Smooth muscle cell (in vitro differentiated cells): Measurements from ENCODE around the gene NDFIP2. TPM values are rescaled to one million over a fixed set of nuclear protein-coding genes. Genes with fewer than 3 reads are reported as not detected.
"Not testable (repeated sequence)": the region's sequence is repeated elsewhere in the genome, so short reads cannot be mapped to it uniquely, and the experiment has no call there.

Source experiments
- DNase-seq: peaks from one replicate; lab custom pipeline; 2025; ENCODE audit not compliant: unreplicated experiment; lab: John Stamatoyannopoulos, UW
- H2AFZ ChIP-seq: fragments of 200-600 bp; sonication (generic); 2 replicates; pipeline ENCODE4 v1.6.0; 2016; ENCODE audit warnings: antibody characterized with exemption, low read depth, mild to moderate bottlenecking
- H3F3A ChIP-seq: fragments of 200-600 bp; sonication (generic); 2 replicates; pipeline ENCODE4 v1.6.0; 2017; ENCODE audit warnings: antibody characterized with exemption, low read depth
- H3K27ac ChIP-seq: fragments of 200-600 bp; sonication (generic); 2 replicates; pipeline ENCODE4 v1.5.1; 2016; ENCODE audit warnings: low read depth, mild to moderate bottlenecking
- H3K27me3 ChIP-seq: fragments of 200-600 bp; sonication (generic); 2 replicates; pipeline ENCODE4 v1.6.1; 2016; ENCODE audit warnings: low read depth, mild to moderate bottlenecking
- H3K36me3 ChIP-seq: fragments of 200-600 bp; sonication (generic); 2 replicates; pipeline ENCODE4 v1.5.1; 2016; ENCODE audit warnings: low read depth
- H3K4me1 ChIP-seq: fragments of 200-600 bp; sonication (generic); 2 replicates; pipeline ENCODE4 v1.5.1; 2016; ENCODE audit warnings: low read depth
- H3K4me2 ChIP-seq: fragments of 200-600 bp; sonication (generic); 2 replicates; pipeline ENCODE4 v1.6.0; 2016; ENCODE audit warnings: mild to moderate bottlenecking
- H3K4me3 ChIP-seq: fragments of 200-600 bp; sonication (generic); 2 replicates; pipeline ENCODE4 v1.5.1; 2016; ENCODE audit warnings: mild to moderate bottlenecking
- H3K79me2 ChIP-seq: fragments of 200-600 bp; sonication (generic); 2 replicates; pipeline ENCODE4 v1.6.0; 2016; ENCODE audit warnings: low read depth, mild to moderate bottlenecking
- H3K9ac ChIP-seq: fragments of 200-600 bp; sonication (generic); 2 replicates; pipeline ENCODE4 v1.6.0; 2016; ENCODE audit warnings: low read depth
- H3K9me3 ChIP-seq: fragments of 200-600 bp; sonication (generic); replicated peaks from 2 replicates; pipeline ENCODE4 v1.5.1; 2016; ENCODE audit warnings: low read depth
- H4K20me1 ChIP-seq: fragments of 200-600 bp; sonication (generic); 2 replicates; pipeline ENCODE4 v1.6.0; 2016; ENCODE audit warnings: low read depth
- WGBS: methylation state at CpG from one replicate; pipeline ENCODE4 v1.1.7; 2016; ENCODE audit warnings: low lambda C conversion rate; 5-methylcytosine and 5-hydroxymethylcytosine counted together
- polyA plus RNA-seq: library from polyadenylated mRNA; unstranded; fragments of >200 nt; fragmentation: Nextera tagmentation; extraction: Ambion mirVana; gene quantifications from 2 replicates; pipeline ENCODE4 v1.2.1, GENCODE V29; 2016
- total RNA-seq: library from RNA; depleted of rRNA; stranded (reverse); fragments of >200 nt; gene quantifications from 2 replicates; pipeline ENCODE4 v1.2.3, GENCODE V29; 2014
- TF ChIP-seq, protein P1 (sequence below): fragments of 200-600 bp; sonication (generic); IDR thresholded peaks from 2 replicates; pipeline ENCODE4 v1.5.1; 2017; ENCODE audit warnings: borderline replicate concordance, mild to moderate bottlenecking, antibody characterized with exemption; ENCODE audit not compliant: insufficient read depth, poor library complexity, severe bottlenecking

NDFIP2 gene
- total and polyA plus RNA-seq, 2 experiments from 2014 or later = 34.0 to 75.6 TPM

DNA sequence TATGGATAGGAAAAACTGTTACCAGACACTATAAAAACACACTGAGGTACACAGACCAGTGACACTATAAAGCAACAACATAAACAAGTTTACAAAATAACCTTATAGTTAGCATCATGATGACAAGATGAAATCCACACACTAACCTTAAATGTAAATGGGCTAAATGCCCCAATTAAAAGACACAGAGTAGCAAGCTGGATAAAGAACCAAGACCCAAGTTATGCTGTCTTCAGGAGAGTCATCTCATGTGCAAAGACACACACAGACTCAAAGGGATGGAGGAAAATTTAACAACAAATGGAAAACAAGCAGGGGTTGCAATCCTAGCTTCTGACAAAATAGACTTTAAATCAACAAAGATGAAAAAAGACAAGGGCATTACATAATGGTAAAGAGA, 81.6 kb downstream of the NDFIP2 start:
- no peak overlapping the region for H3K4me3 ChIP-seq
- no peaks in the 10 kb centered on the region for H3K4me1 ChIP-seq
- H3K27me3 ChIP-seq = no peaks in the 10 kb centered on the region
- no peak for DNase-seq
- H3F3A ChIP-seq = no peaks in the 10 kb centered on the region
- H3K4me2 ChIP-seq = no peak overlapping the region
- H3K27ac ChIP-seq = no peak overlapping the region
- H3K9me3 ChIP-seq = peaks cover 8% of the 10 kb centered on the region
- H4K20me1 ChIP-seq = no peaks in the 10 kb centered on the region
- H3K79me2 ChIP-seq = no peaks in the 10 kb centered on the region
- H2AFZ ChIP-seq = no peak overlapping the region
- no peak overlapping the region for H3K9ac ChIP-seq
- TF ChIP-seq, protein P1, sequence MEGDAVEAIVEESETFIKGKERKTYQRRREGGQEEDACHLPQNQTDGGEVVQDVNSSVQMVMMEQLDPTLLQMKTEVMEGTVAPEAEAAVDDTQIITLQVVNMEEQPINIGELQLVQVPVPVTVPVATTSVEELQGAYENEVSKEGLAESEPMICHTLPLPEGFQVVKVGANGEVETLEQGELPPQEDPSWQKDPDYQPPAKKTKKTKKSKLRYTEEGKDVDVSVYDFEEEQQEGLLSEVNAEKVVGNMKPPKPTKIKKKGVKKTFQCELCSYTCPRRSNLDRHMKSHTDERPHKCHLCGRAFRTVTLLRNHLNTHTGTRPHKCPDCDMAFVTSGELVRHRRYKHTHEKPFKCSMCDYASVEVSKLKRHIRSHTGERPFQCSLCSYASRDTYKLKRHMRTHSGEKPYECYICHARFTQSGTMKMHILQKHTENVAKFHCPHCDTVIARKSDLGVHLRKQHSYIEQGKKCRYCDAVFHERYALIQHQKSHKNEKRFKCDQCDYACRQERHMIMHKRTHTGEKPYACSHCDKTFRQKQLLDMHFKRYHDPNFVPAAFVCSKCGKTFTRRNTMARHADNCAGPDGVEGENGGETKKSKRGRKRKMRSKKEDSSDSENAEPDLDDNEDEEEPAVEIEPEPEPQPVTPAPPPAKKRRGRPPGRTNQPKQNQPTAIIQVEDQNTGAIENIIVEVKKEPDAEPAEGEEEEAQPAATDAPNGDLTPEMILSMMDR = no peak
- no peaks in the 10 kb centered on the region for H3K36me3 ChIP-seq

DNA sequence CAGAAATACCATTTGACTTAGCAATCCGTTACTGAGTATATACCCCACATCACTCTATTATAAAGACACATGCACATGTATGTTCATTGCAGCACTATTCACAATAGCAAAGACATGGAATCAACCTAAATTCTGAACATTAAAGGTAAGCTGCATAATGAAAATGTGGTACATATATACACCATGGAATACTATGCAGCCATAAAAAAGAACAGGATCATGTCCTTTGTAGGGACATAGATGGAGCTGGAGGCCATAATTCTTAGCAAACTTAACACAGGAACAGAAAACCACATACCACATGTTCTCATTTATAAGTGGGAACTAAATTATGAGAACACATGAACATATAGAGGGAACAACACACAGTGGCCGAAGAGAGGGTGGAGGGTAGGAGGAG, 85.2 kb downstream of the NDFIP2 start:
- H3K79me2 ChIP-seq = no peaks in the 10 kb centered on the region
- H3K9ac ChIP-seq = no peak overlapping the region
- no peaks in the 10 kb centered on the region for H3F3A ChIP-seq
- H3K36me3 ChIP-seq = no peaks in the 10 kb centered on the region
- H3K4me1 ChIP-seq = no peaks in the 10 kb centered on the region
- H2AFZ ChIP-seq = no peak overlapping the region
- H3K9me3 ChIP-seq = peaks cover 8% of the 10 kb centered on the region
- no peak overlapping the region for H3K4me3 ChIP-seq
- no peaks in the 10 kb centered on the region for H4K20me1 ChIP-seq
- DNase-seq = no peak
- TF ChIP-seq, protein P1 = no peak
- no peak overlapping the region for H3K27ac ChIP-seq
- WGBS = 97% methylated on average over 2 of the region's 2 CpGs
- H3K27me3 ChIP-seq = no peaks in the 10 kb centered on the region
- no peak overlapping the region for H3K4me2 ChIP-seq

DNA sequence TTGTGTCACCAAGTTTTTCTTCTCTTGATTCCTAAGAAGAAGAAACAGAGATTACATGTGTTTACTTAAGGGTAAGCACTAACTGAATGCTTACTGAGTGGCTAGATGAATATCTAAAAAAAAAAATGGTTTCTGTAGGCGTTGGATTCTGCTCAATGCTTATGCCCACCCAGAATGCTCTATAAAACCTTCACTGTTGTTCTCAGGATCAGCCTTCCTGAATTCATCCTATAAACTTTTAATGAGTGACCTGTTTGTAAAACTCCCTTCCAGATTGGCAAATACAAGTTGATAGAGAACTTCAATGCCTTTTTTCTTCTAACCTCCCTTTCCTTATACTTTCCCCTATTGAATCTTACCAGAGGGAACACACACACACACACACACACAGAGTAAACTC, 90.2 kb downstream of the NDFIP2 start:
- 11% methylated on average over 1 of the region's 1 CpG for WGBS
- Histone ChIP-seq H3K9ac (no peak overlapping the region), H3K4me3 (no peak overlapping the region), H3K36me3 (no peaks in the 10 kb centered on the region), H3K27me3 (no peaks in the 10 kb centered on the region), H3K27ac (no peak overlapping the region), H3K9me3 (no peaks in the 10 kb centered on the region), H2AFZ (no peak overlapping the region), H3K79me2 (no peaks in the 10 kb centered on the region), H3K4me2 (peak overlapping the region; percentile 4), H3K4me1 (no peaks in the 10 kb centered on the region), H3F3A (no peaks in the 10 kb centered on the region), H4K20me1 (no peaks in the 10 kb centered on the region)
- TF ChIP-seq, protein P1 = no peak
- no peak for DNase-seq

DNA sequence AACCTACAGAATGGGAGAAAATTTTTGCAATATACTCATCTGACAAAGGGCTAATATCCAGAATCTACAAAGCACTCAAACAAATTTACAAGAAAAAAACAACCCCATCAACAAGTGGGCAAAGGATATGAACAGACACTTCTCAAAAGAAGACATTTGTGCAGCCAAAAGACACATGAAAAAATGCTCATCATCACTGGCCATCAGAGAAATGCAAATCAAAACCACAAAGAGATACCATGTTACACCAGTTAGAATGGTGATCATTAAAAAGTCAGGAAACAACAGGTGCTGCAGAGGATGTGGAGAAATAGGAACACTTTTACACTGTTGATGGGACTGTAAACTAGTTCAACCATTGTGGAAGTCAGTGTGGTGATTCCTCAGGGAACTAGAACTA, 92.9 kb downstream of the NDFIP2 start:
- H3F3A ChIP-seq, H3K4me2 ChIP-seq, H3K27me3 ChIP-seq, H3K9ac ChIP-seq, H3K79me2 ChIP-seq, H4K20me1 ChIP-seq, H2AFZ ChIP-seq, H3K4me1 ChIP-seq, H3K9me3 ChIP-seq, H3K36me3 ChIP-seq, H3K27ac ChIP-seq, H3K4me3 ChIP-seq, DNase-seq: not testable (repeated sequence)
